Measurements from ENCODE around the gene PARS2.

The PARS2 gene

DNA sequence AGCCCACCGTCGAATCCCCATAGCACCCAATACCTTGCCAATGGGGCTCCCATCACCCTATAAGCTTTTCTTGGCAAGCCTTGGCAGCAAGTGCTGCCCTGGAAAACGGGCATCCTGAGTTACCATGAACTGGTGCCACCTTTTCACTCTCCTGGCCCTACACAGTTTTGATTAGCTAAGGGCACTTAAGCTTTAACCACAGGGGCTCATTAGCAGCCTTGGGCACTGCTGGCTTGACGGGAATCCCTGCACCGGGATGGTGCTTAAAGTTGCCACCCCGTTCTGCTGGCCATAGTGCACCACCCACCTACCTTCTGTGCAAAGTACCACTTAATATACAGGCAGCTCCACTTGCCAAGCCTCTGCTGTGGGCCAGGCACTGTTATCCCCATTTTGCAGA lies 13.7 kb downstream of the PARS2 start:
- Histone ChIP-seq H3K4me3 (no peak overlapping the region), H3K9me3 (no peaks in the 10 kb centered on the region), H3K36me3 (peaks cover 0 to 13% (median 0%) of the 10 kb centered on the region in 3 donors), H3K27ac (no peak overlapping the region), H3K27me3 (no peaks in the 10 kb centered on the region), H3K4me1 (no peaks in the 10 kb centered on the region)
- DNase-seq, result no peak
- TF ChIP-seq, protein P1, sequence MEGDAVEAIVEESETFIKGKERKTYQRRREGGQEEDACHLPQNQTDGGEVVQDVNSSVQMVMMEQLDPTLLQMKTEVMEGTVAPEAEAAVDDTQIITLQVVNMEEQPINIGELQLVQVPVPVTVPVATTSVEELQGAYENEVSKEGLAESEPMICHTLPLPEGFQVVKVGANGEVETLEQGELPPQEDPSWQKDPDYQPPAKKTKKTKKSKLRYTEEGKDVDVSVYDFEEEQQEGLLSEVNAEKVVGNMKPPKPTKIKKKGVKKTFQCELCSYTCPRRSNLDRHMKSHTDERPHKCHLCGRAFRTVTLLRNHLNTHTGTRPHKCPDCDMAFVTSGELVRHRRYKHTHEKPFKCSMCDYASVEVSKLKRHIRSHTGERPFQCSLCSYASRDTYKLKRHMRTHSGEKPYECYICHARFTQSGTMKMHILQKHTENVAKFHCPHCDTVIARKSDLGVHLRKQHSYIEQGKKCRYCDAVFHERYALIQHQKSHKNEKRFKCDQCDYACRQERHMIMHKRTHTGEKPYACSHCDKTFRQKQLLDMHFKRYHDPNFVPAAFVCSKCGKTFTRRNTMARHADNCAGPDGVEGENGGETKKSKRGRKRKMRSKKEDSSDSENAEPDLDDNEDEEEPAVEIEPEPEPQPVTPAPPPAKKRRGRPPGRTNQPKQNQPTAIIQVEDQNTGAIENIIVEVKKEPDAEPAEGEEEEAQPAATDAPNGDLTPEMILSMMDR (IDR thresholded peaks at IDR 0.05), result no peak
- intact Hi-C loops (cut with DNase I; ENCODE audit: low total_unique reads), result no loop called here

DNA sequence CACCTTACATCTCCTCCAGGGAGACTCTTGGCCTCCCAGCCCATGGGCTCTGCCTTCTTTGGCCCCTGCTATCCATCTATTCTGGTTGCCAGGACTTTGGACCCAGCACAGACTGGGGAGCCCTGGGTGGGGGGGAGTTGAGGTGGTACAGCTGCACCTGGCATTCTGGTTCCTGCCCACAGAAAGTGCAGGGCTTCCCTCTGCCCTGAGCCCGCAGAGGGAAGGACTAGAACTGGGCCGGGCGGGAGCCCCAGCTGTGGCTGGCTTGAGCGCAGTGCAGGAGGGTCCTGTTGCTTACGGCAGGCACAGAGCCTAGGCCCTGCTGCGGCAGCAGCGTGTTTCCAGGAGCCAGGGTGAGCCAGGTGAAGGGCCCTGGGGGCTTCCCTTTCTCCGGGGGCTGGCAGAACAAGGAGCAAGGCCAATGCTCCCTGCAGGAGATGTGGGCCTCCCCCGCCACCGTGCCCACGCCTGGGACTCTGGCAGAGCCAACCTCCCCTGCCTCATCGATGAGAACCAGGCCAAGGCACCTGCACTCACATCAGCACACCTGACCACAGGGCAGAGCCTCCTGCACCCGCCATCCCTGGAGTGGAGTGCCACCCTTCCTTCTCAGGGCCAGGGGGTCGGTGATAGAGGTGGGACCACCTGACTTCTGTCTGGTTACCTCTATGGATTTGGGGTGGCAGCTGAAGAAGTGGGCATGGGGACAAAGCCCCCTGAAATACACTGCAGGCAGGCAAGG lies 16.1 kb downstream of the PARS2 start:
- Histone ChIP-seq H3K27ac (no peak overlapping the region), H3K4me1 (no peaks in the 10 kb centered on the region), H3K9me3 (no peaks in the 10 kb centered on the region), H3K27me3 (no peaks in the 10 kb centered on the region), H3K4me3 (no peak overlapping the region), H3K36me3 (peaks cover 5 to 13% (median 9%) of the 10 kb centered on the region in 3 donors)
- no peak for DNase-seq
- TF ChIP-seq, protein P1 (IDR thresholded peaks at IDR 0.05), result no peak
- intact Hi-C loops (cut with DNase I; ENCODE audit: low total_unique reads), result no loop called here

DNA sequence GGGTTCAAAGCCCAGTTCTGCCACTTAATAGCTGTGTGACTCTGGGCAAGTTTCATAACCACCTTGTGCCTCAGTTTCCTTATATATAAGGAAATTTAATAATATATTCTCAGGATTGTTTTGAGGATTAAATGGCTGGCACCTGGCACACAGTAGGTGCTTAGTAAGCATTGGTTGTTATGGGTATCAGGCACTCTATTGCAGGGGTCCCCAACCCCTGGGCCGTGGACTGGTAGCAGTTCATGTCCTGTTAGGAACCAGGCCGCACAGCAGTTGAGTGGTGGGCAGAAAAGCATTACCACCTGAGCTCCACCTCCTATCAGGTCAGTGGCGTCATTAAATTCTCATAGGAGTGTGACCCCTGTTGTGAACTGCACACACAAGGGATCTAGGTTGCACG lies 18.5 kb downstream of the PARS2 start:
- no peaks in the 10 kb centered on the region for H3K4me1 ChIP-seq
- H3K4me3 ChIP-seq, result no peak overlapping the region
- H3K27me3 ChIP-seq, result no peaks in the 10 kb centered on the region
- DNase-seq, result no peak
- H3K36me3 ChIP-seq, result peaks cover 29 to 37% (median 29%) of the 10 kb centered on the region in 3 donors
- H3K9me3 ChIP-seq, result no peaks in the 10 kb centered on the region
- intact Hi-C loops (cut with DNase I; ENCODE audit: low total_unique reads), result no loop called here
- no peak overlapping the region for H3K27ac ChIP-seq
- TF ChIP-seq, protein P1 (IDR thresholded peaks at IDR 0.05), result no peak

DNA sequence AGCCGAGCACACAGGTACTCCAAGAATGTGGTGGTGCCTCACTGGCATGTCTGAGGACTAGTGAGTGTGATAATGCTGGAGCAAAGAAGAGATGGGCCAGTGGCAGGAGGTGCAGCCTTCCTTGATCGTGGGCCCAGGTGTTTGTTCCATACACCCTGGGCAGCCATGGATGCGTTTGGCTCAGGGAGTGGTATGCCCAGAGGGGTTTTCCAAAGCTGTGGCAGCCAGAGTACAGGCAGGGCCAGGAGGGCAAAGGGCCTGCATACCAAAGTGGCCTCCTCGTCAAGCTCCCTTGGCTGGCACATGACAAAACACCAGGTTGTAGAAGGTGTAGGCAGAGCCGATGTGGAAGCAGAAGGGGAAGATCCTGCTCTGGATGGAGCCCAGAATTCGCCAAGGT lies 19.0 kb downstream of the PARS2 start:
- H3K27me3 ChIP-seq, result no peaks in the 10 kb centered on the region
- H3K4me1 ChIP-seq, result no peaks in the 10 kb centered on the region
- intact Hi-C loops (cut with DNase I; ENCODE audit: low total_unique reads), result no loop called here
- H3K27ac ChIP-seq, result no peak overlapping the region
- DNase-seq, result no peak
- H3K36me3 ChIP-seq, result peaks cover 34 to 43% (median 35%) of the 10 kb centered on the region in 3 donors
- no peaks in the 10 kb centered on the region for H3K9me3 ChIP-seq
- H3K4me3 ChIP-seq, result no peak overlapping the region
- TF ChIP-seq, protein P1 (IDR thresholded peaks at IDR 0.05), result no peak

DNA sequence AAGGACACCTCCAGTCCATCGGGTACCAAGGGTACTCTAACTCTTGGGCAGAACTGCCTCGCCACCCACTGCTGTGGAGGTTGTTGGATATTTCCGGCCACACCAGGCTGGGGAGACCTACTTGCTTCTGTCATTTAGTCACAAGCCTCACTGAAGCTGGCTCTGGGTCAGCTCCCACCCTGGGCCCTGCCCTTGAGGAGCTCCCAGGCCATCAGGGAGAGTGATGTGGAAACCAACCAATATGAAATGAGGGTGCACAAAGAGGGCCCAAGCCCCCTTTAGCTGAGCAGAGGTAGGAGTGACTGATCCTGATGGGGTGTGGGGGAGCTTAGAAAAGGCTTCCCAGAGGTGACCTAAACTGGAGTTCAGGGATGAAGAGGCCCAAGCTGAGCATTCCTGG lies 19.6 kb downstream of the PARS2 start:
- DNase-seq, result no peak
- Histone ChIP-seq H3K36me3 (peaks cover 38 to 49% (median 41%) of the 10 kb centered on the region in 3 donors), H3K27ac (no peak overlapping the region), H3K4me3 (no peak overlapping the region), H3K9me3 (no peaks in the 10 kb centered on the region), H3K4me1 (no peaks in the 10 kb centered on the region), H3K27me3 (no peaks in the 10 kb centered on the region)
- TF ChIP-seq, protein P1 (IDR thresholded peaks at IDR 0.05), result no peak
- intact Hi-C loops (cut with DNase I; ENCODE audit: low total_unique reads), result no loop called here
